GM12865 (cell line): ENCODE results near the gene SLC39A3.

Experiments used
- DNase-seq: peaks from one replicate; pipeline ENCODE4 v3.0.0; 2010; ENCODE audit warnings: low read depth
- H3K4me3 ChIP-seq: 2 replicates; pipeline ENCODE4 v1.5.1; 2011; ENCODE audit warnings: mild to moderate bottlenecking, low read depth, low read length, control low read depth
- TF ChIP-seq, protein P1 (sequence below): IDR thresholded peaks from 2 replicates; pipeline ENCODE4 v1.5.1; 2011; ENCODE audit warnings: low read length, control low read depth, low read depth, inconsistent platforms; ENCODE audit not compliant: insufficient read depth; ENCODE audit errors: missing control alignments

The SLC39A3 gene

DNA sequence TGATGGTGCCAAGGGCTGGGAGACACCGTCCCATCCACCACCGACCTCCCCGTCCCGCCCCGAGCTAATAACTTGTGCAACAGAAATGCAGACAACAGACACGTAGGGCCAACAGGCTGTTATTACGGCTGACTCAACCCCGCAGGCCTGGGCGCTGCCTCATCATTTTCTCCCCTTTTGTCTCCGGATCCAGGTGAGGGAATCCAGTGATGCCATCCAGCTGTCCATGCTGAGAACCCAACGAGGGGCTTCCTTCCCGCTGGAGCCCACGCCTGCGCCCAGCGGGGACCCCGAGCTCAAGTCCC is 12.2 kb downstream of the SLC39A3 start:
- no peak for DNase-seq
- TF ChIP-seq, protein P1, sequence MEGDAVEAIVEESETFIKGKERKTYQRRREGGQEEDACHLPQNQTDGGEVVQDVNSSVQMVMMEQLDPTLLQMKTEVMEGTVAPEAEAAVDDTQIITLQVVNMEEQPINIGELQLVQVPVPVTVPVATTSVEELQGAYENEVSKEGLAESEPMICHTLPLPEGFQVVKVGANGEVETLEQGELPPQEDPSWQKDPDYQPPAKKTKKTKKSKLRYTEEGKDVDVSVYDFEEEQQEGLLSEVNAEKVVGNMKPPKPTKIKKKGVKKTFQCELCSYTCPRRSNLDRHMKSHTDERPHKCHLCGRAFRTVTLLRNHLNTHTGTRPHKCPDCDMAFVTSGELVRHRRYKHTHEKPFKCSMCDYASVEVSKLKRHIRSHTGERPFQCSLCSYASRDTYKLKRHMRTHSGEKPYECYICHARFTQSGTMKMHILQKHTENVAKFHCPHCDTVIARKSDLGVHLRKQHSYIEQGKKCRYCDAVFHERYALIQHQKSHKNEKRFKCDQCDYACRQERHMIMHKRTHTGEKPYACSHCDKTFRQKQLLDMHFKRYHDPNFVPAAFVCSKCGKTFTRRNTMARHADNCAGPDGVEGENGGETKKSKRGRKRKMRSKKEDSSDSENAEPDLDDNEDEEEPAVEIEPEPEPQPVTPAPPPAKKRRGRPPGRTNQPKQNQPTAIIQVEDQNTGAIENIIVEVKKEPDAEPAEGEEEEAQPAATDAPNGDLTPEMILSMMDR: no peak
- H3K4me3 ChIP-seq: no peak overlapping the region

DNA sequence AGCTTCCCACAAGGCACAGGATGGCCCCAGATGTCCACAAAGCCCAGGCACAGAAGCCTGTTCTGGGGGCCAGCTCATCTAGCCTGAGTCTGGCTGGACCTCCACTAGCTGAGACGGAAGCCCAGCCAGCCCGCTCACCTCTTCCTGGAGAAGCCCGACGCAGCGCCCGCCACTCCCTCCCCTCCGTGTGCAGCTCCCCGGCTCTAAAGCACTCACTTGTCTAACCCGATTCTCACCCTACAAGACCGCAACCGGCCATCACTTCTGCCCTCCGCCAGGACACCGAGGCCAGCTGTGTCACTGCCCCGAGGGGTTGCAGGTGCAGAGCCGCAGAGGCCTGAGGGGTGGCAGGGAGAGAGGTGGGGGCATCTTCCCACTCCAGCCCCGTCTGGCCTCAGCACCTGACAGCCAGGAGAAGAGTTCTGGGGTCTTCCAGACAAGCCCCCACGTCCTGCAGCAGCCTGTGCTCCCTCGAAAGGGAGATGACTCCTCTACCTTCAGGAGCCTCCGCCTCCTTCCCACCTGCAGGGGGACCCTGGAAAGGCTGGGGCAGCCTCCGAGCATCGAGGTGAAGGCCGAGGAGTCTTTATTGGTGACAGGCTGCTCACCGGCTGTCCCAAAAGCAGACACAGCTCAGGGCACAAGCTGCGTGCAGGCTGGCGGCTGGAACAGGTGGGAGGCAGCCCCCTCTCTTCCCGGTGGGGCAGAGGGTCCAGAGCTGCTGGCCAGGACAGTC is 12.7 kb downstream of the SLC39A3 start:
- TF ChIP-seq, protein P1: no peak
- H3K4me3 ChIP-seq: no peak overlapping the region
- DNase-seq: no peak

DNA sequence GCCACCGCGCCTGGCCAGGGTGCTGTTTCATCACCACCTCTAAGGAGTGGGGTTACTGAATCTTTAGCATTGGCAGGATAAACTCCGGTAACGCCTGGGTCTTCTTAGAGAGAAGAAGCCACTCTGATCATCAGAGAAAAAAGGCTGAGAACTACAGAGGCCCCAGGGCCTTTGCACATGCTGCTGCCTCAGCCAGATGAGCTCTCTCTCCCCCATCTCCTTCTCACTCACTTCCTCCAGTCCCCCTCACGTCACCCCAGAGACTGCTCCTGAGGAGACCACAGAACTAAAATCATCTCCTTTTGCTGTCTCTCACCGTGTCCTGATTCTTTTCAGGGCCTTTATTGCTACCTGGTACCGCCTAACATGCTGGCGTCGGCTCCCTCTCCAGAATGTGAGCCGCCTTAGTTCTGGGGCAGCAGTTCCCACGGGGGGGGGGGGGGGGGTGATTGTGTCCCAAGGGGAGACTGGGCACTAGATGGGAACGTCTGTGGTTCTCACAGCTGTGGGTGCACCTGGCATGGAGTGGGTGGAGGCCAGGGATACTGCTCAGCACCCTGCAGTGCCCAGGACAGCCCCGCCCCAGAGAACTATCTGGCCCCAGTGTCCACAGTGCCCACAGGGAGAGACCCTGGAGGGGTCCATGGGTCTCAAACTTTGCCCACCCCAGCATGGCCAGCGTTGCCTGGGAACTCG is 13.5 kb downstream of the SLC39A3 start:
- no peak for DNase-seq
- no peak overlapping the region for H3K4me3 ChIP-seq
- TF ChIP-seq, protein P1: no peak

DNA sequence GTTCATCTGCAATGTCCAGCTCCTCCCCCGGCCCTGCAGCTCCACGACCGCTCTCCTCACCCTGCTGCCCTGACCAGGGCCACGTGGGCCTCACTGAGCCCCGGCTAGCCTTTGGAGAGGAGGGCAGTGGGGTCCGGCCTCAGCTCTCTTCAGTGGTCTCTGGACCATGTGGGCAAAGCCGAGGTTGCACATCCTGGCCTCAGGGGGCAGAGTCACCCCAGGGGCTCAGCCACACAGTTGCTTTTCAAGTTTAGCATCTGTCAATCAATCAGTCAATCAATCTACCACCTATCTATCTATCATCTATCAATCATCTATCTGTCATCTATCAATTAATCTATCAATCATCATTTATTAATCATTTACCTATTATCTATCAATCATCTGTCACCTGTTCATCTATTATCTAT is 15.7 kb downstream of the SLC39A3 start:
- TF ChIP-seq, protein P1: peak; percentile 8
- DNase-seq: no peak
- no peak overlapping the region for H3K4me3 ChIP-seq

DNA sequence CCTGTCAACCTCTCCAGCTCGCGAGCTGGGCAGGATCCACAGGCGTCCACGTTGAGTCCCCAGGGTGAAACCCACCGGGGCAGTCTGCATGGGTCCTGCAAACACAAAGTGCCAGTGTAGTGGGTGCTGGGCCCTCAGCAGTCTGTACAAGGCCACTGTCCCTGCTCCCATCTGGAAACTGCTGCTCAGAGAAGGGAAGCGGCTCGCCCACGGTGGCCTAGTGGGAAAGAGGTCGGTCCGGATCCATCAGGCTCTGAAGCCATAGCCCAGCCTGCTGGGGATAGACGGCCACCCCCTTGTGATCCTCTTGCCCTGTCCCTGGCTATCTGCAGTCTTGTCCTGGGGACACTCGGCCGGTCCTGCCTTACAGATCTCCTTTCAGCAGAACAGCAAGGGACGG is 16.1 kb downstream of the SLC39A3 start:
- no peak overlapping the region for H3K4me3 ChIP-seq
- no peak for DNase-seq
- TF ChIP-seq, protein P1: no peak

DNA sequence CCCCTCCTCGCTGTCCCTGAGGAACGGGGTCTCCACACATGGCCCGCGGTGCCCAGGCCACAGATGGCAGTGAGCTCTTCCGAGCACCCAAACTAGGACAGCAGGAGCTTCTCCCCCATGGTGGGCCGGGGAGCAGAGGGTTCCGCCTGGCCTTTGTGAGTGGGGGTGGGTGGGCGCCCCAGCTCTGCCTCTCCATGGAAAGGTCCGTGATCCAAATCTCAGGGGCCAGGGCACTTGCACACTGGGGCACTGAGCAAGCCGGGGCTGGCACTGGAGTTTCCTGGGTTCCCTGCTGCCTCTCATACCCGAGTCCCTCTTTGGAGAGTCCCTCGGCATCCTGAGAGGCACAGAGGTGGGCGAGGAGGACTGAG is 16.5 kb downstream of the SLC39A3 start:
- no peak overlapping the region for H3K4me3 ChIP-seq
- TF ChIP-seq, protein P1: no peak
- DNase-seq: no peak
